Activated naive CD8-positive, alpha-beta T cell (primary cell): ENCODE results near the gene PUS7.
"Not testable (repeated sequence)": the region's sequence is repeated elsewhere in the genome, so short reads cannot be mapped to it uniquely, and the experiment has no call there.

Experiments
- H3K27ac Mint-ChIP-seq: one replicate; pipeline ENCODE4 v1.8.0; 2021; ENCODE audit warnings: mixed read lengths
- H3K27me3 Mint-ChIP-seq: one replicate; pipeline ENCODE4 v1.8.0; 2021; ENCODE audit warnings: mixed read lengths
- H3K36me3 Mint-ChIP-seq: one replicate; pipeline ENCODE4 v1.8.0; 2021; ENCODE audit warnings: mixed read lengths
- H3K4me1 Mint-ChIP-seq: one replicate; pipeline ENCODE4 v1.8.0; 2021; ENCODE audit warnings: low read depth, mixed read lengths
- H3K4me3 Mint-ChIP-seq: one replicate; pipeline ENCODE4 v1.8.0; 2021; ENCODE audit warnings: mild to moderate bottlenecking, mixed read lengths
- H3K9me3 Mint-ChIP-seq: one replicate; pipeline ENCODE4 v1.8.0; 2021; ENCODE audit warnings: low read depth, mixed read lengths

Gene PUS7

GRCh38 chr7:105521027-105521716 lies 899 bp downstream of the PUS7 start:
- H3K9me3 Mint-ChIP-seq, result no peaks in the 10 kb centered on the region
- H3K4me3 Mint-ChIP-seq, result peak overlapping the region; percentile 97
- H3K4me1 Mint-ChIP-seq, result peaks cover 18% of the 10 kb centered on the region
- peaks cover 5% of the 10 kb centered on the region for H3K36me3 Mint-ChIP-seq
- peak overlapping the region; percentile 98 for H3K27ac Mint-ChIP-seq
- H3K27me3 Mint-ChIP-seq, result no peaks in the 10 kb centered on the region

- H3K27ac Mint-ChIP-seq, H3K27me3 Mint-ChIP-seq, H3K36me3 Mint-ChIP-seq, H3K9me3 Mint-ChIP-seq: not testable (repeated sequence)
- Mint-ChIP-seq H3K4me1 (peaks cover 18% of the 10 kb centered on the region), H3K4me3 (peak overlapping the region; percentile 97)
Observed at GRCh38 chr7:105520620-105521019, 1.5 kb downstream of the PUS7 start.

- Mint-ChIP-seq H3K27me3 (no peaks in the 10 kb centered on the region), H3K36me3 (peaks cover 5% of the 10 kb centered on the region), H3K4me3 (peak overlapping the region; percentile 72), H3K27ac (peak overlapping the region; percentile 16), H3K9me3 (no peaks in the 10 kb centered on the region), H3K4me1 (peaks cover 26% of the 10 kb centered on the region)
Observed at GRCh38 chr7:105519353-105519752, 2.7 kb downstream of the PUS7 start.

- not testable (repeated sequence) for H3K27me3 Mint-ChIP-seq, H3K4me3 Mint-ChIP-seq, H3K36me3 Mint-ChIP-seq, H3K9me3 Mint-ChIP-seq, H3K27ac Mint-ChIP-seq
- H3K4me1 Mint-ChIP-seq, result peaks cover 36% of the 10 kb centered on the region
Observed at GRCh38 chr7:105515610-105516009, 6.5 kb downstream of the PUS7 start.

GRCh38 chr7:105512926-105513526 lies 9.0 kb downstream of the PUS7 start:
- no peaks in the 10 kb centered on the region for H3K9me3 Mint-ChIP-seq
- peaks cover 6% of the 10 kb centered on the region for H3K36me3 Mint-ChIP-seq
- peaks cover 28% of the 10 kb centered on the region for H3K4me1 Mint-ChIP-seq
- no peak overlapping the region for H3K27ac Mint-ChIP-seq
- no peak overlapping the region for H3K4me3 Mint-ChIP-seq
- no peaks in the 10 kb centered on the region for H3K27me3 Mint-ChIP-seq

- H3K9me3 Mint-ChIP-seq, result no peaks in the 10 kb centered on the region
- H3K36me3 Mint-ChIP-seq, result peaks cover 6% of the 10 kb centered on the region
- H3K4me3 Mint-ChIP-seq, result peak overlapping the region; percentile 46
- no peaks in the 10 kb centered on the region for H3K27me3 Mint-ChIP-seq
- H3K27ac Mint-ChIP-seq, result peak overlapping the region; percentile 65
- H3K4me1 Mint-ChIP-seq, result peaks cover 26% of the 10 kb centered on the region
Observed at GRCh38 chr7:105512415-105512814, 9.7 kb downstream of the PUS7 start.

- Mint-ChIP-seq H3K36me3 (peaks cover 14% of the 10 kb centered on the region), H3K9me3 (no peaks in the 10 kb centered on the region), H3K27ac (no peak overlapping the region), H3K4me1 (no peaks in the 10 kb centered on the region), H3K4me3 (no peak overlapping the region), H3K27me3 (no peaks in the 10 kb centered on the region)
Observed at GRCh38 chr7:105502173-105502572, 19.9 kb downstream of the PUS7 start.

- Mint-ChIP-seq H3K4me1 (no peaks in the 10 kb centered on the region), H3K4me3 (no peak overlapping the region), H3K36me3 (peaks cover 11% of the 10 kb centered on the region), H3K27me3 (no peaks in the 10 kb centered on the region), H3K27ac (no peak overlapping the region), H3K9me3 (no peaks in the 10 kb centered on the region)
Observed at GRCh38 chr7:105497016-105497415, 25.1 kb downstream of the PUS7 start.

GRCh38 chr7:105496521-105496920 lies 25.6 kb downstream of the PUS7 start:
- no peaks in the 10 kb centered on the region for H3K4me1 Mint-ChIP-seq
- H3K27me3 Mint-ChIP-seq, result no peaks in the 10 kb centered on the region
- H3K27ac Mint-ChIP-seq, result no peak overlapping the region
- no peaks in the 10 kb centered on the region for H3K9me3 Mint-ChIP-seq
- peaks cover 11% of the 10 kb centered on the region for H3K36me3 Mint-ChIP-seq
- H3K4me3 Mint-ChIP-seq, result no peak overlapping the region

GRCh38 chr7:105493923-105494315 lies 28.2 kb downstream of the PUS7 start:
- H3K4me3 Mint-ChIP-seq, result no peak overlapping the region
- H3K4me1 Mint-ChIP-seq, result no peaks in the 10 kb centered on the region
- no peaks in the 10 kb centered on the region for H3K9me3 Mint-ChIP-seq
- H3K27me3 Mint-ChIP-seq, result no peaks in the 10 kb centered on the region
- no peak overlapping the region for H3K27ac Mint-ChIP-seq
- H3K36me3 Mint-ChIP-seq, result peaks cover 13% of the 10 kb centered on the region

GRCh38 chr7:105493196-105493922 lies 28.7 kb downstream of the PUS7 start:
- H3K4me1 Mint-ChIP-seq, result no peaks in the 10 kb centered on the region
- H3K36me3 Mint-ChIP-seq, result peaks cover 12% of the 10 kb centered on the region
- no peaks in the 10 kb centered on the region for H3K27me3 Mint-ChIP-seq
- H3K27ac Mint-ChIP-seq, result no peak overlapping the region
- H3K9me3 Mint-ChIP-seq, result no peaks in the 10 kb centered on the region
- H3K4me3 Mint-ChIP-seq, result no peak overlapping the region

GRCh38 chr7:105489409-105489808 lies 32.7 kb downstream of the PUS7 start:
- H3K4me1 Mint-ChIP-seq, result no peaks in the 10 kb centered on the region
- H3K9me3 Mint-ChIP-seq, result no peaks in the 10 kb centered on the region
- no peak overlapping the region for H3K27ac Mint-ChIP-seq
- no peaks in the 10 kb centered on the region for H3K27me3 Mint-ChIP-seq
- H3K36me3 Mint-ChIP-seq, result peaks cover 18% of the 10 kb centered on the region
- H3K4me3 Mint-ChIP-seq, result no peak overlapping the region

GRCh38 chr7:105487579-105488571 lies 34.2 kb downstream of the PUS7 start:
- H3K27ac Mint-ChIP-seq, result no peak overlapping the region
- H3K4me3 Mint-ChIP-seq, result no peak overlapping the region
- no peaks in the 10 kb centered on the region for H3K27me3 Mint-ChIP-seq
- no peaks in the 10 kb centered on the region for H3K4me1 Mint-ChIP-seq
- no peaks in the 10 kb centered on the region for H3K9me3 Mint-ChIP-seq
- peaks cover 18% of the 10 kb centered on the region for H3K36me3 Mint-ChIP-seq

- no peaks in the 10 kb centered on the region for H3K27me3 Mint-ChIP-seq
Observed at GRCh38 chr7:105480931-105481330, 41.1 kb downstream of the PUS7 start.

More at GRCh38 chr7:105480931-105481330, 41.1 kb downstream of the PUS7 start:
- no peaks in the 10 kb centered on the region for H3K4me1 Mint-ChIP-seq
- H3K36me3 Mint-ChIP-seq, result peaks cover 34% of the 10 kb centered on the region
- H3K9me3 Mint-ChIP-seq, result no peaks in the 10 kb centered on the region
- no peak overlapping the region for H3K4me3 Mint-ChIP-seq
- no peak overlapping the region for H3K27ac Mint-ChIP-seq
